GM10266 (cell line): ENCODE data around the gene DNAH9.

Source experiments
- DNase-seq: peaks from one replicate; pipeline ENCODE4 v3.0.0; 2012; ENCODE audit errors: extremely low spot score
- TF ChIP-seq, protein P1 (sequence below): IDR thresholded peaks from 2 replicates; pipeline ENCODE4 v1.5.1; 2012; ENCODE audit warnings: mild to moderate bottlenecking, low read depth; ENCODE audit not compliant: control insufficient read depth, insufficient read depth; ENCODE audit errors: missing control alignments

Gene DNAH9

DNA sequence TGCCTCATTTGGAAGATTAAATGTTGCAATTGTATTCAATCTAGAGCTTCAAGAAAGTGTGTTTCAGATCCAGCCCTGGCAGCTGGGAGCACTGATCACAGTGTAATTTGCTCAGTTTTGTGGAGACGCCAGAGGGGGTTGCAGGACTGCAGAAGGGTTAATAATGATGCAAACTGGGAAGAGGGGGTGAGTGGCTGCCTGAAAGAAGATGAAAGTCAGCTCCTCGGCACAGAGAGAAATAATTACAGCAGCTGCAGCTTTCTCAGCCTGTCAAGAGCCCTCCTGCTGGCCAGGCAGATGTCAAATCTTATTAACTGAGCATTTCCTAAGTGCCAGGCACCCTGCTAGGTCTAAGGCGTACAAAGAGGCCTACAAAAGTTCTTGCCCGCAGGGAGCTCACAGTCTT, 301.3 kb downstream of the DNAH9 start:
- TF ChIP-seq, protein P1, sequence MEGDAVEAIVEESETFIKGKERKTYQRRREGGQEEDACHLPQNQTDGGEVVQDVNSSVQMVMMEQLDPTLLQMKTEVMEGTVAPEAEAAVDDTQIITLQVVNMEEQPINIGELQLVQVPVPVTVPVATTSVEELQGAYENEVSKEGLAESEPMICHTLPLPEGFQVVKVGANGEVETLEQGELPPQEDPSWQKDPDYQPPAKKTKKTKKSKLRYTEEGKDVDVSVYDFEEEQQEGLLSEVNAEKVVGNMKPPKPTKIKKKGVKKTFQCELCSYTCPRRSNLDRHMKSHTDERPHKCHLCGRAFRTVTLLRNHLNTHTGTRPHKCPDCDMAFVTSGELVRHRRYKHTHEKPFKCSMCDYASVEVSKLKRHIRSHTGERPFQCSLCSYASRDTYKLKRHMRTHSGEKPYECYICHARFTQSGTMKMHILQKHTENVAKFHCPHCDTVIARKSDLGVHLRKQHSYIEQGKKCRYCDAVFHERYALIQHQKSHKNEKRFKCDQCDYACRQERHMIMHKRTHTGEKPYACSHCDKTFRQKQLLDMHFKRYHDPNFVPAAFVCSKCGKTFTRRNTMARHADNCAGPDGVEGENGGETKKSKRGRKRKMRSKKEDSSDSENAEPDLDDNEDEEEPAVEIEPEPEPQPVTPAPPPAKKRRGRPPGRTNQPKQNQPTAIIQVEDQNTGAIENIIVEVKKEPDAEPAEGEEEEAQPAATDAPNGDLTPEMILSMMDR: no peak
- no peak for DNase-seq

DNA sequence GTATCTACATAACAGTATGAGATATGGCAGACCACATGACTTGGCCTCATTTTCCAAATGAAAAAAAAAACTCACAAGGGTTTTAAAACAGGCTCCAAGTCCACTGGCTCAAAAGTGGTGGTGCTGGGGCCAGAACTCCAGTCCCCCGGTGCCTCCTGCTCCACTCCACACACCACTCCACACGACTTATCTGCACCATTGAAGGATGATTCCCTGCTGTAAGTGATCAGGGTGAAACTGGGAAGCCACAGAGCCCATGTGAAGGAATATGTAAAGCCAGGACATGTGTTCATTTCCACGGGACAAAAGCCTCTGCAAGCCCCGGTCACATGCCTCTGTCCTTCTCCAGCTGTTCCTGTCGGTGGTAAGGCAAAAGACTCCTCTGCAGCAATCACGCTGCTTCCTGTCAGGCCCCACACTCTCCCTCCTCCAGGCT, 301.8 kb downstream of the DNAH9 start:
- TF ChIP-seq, protein P1: no peak
- DNase-seq: no peak

DNA sequence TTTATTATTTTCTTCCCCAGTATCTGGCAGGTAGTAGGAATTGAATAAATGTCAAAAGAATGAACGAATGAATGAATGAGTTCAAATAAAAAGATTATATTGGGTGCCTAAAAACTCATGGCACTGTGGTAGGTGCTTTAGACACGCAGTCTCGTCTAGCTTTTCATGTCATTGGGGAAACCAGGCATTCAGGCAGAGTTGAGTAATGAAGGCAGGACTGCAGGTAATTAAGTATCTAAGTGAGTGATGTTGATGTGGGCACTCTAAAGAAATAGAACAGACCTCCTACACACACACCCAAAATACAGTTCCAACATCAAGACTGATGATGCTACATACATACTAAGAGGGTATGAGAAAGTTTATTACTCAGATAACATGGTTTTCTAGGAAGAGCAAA, 302.4 kb downstream of the DNAH9 start:
- TF ChIP-seq, protein P1: no peak
- no peak for DNase-seq

DNA sequence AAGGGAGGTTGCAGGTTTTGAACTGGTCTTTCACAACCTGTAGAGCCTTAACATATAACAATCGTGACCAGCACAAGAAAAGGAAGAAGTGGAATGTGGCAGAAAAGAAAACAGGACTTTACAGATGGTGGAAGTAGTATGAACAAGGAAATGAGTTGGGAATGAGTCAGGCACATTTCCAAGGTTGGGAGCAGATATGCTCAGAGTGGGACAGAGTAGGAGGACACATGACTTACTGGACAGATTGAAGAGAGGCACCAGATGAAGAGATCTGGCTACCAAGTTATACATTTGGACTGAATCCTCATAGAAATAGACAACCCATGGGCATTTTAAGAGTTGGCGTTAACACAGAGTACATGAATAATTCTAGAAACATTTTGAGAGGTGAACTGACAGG, 303.7 kb downstream of the DNAH9 start:
- DNase-seq: no peak
- TF ChIP-seq, protein P1: no peak

DNA sequence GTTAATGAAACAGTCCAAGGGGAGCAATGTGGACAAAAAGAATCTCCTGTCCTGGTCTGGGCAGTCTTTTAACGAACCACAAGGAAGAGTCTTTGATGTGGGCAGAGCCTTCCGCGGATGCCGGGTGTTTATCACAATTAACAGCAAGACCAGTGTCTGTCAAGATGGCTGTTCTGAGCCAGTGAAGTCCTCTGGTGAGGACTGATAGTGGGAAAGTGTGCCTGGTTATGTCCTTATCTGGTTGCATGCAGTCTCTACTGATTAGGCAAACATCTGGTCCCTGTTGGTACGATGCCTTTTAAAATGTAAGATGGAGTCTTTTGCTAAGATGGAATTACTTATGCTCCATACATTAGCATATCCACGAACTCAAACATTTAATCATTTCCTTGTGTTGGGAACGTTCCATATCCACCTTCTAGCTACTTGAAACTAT, 310.5 kb downstream of the DNAH9 start:
- no peak for DNase-seq
- TF ChIP-seq, protein P1: no peak

DNA sequence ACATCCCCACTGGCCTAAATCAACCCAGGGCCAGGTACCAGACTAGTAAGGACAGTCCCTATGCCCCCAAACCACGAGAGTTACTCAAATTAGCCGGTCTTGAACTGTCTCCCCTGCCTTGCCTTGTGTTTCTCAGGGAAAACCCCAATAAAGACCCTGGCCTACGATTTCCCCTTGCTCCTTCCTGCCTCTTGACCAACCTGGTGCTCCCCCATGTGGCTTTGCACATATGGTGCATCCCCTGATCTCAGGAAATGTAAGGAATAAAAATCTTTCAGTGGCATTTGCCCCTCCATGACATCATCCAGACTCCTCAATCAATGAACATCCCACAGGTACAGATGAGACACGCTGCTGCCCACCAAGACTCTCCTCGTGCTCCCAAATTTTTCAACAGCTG, 311.1 kb downstream of the DNAH9 start:
- DNase-seq: no peak
- TF ChIP-seq, protein P1: no peak

DNA sequence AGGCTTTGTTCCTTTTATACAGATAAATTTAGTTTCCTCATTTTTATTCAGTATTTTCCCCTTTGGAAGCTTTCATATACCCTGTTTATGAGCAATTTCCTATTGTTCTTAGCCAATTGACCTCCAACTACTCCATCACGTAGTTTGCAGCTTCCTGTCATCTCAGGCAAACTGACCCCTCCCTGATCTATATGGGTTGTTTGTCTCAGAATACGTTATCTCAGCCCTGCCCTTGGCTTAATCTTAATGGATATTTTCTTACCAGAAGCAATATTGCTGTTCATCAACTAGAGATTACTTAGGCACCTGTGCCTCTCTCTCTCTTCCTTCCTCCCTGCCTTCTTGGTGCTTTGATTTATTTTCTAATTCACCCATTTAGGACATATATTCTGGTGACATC, 317.8 kb downstream of the DNAH9 start:
- TF ChIP-seq, protein P1: no peak
- no peak for DNase-seq

DNA sequence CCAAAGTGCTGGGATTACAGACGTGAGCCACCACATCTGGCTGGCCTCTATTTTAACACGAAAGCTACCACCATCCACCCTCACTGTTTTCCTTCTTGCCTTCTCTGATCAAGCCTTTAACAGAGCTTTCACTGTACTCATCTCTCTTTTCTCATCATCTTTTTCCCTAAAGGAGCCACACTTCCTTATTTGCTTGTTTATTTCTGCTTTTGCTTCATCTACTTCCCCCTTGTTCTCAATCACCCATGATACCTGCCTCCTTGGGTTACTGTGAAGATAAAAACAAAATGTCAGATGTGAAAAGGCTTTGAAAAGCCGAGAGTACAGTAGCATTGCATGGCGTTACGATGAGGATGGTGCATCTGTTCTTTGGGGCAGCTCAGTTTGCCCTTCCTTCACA, 319.1 kb downstream of the DNAH9 start:
- TF ChIP-seq, protein P1: no peak

More for the DNA sequence above, 319.1 kb downstream of the DNAH9 start:
- no peak for DNase-seq
